Liver (tissue), 3 donors: Measurements from ENCODE around the gene CFL1.

Source experiments
- CTCF ChIP-seq: fragments of 150-350 bp; IDR thresholded peaks from 2 replicates; pipeline ENCODE4 v1.5.1; 2017; ENCODE audit warnings: improper control_type of control experiment, low read depth, low read length; ENCODE audit not compliant: missing input control
- EGR1 ChIP-seq, 2 donors: IDR thresholded peaks; 2 replicates each; pipeline ENCODE4 v1.6.1; 2016 to 2018; ENCODE audit warnings: antibody characterized with exemption in 2 of 2, low read depth in 2 of 2
- GABPA ChIP-seq, 2 donors: IDR thresholded peaks in 1 of 2; conservative IDR thresholded peaks in 1 of 2; 2 replicates each; pipeline ENCODE4 v1.6.1; 2016; ENCODE audit warnings: antibody characterized with exemption in 2 of 2, mild to moderate bottlenecking in 1 of 2, moderate library complexity in 1 of 2
- JUND ChIP-seq, 2 donors: IDR thresholded peaks; 2 replicates each; pipeline ENCODE4 v1.6.1; 2016; ENCODE audit warnings: antibody characterized with exemption in 2 of 2
- MAX ChIP-seq: IDR thresholded peaks from 2 replicates; pipeline ENCODE4 v1.6.1; 2016; ENCODE audit warnings: antibody characterized with exemption
- RAD21 ChIP-seq, 2 donors: IDR thresholded peaks; 2 replicates each; pipeline ENCODE4 v1.6.1; 2016; ENCODE audit warnings: antibody characterized with exemption in 2 of 2, mild to moderate bottlenecking in 2 of 2
- RXRA ChIP-seq, 2 donors: IDR thresholded peaks; 2 replicates each; pipeline ENCODE4 v1.6.1; 2017 to 2018; ENCODE audit warnings: antibody characterized with exemption in 2 of 2, mild to moderate bottlenecking in 1 of 2
- SP1 ChIP-seq: IDR thresholded peaks from 2 replicates; pipeline ENCODE4 v1.6.1; 2018; ENCODE audit warnings: antibody characterized with exemption, mild to moderate bottlenecking
- ZBTB33 ChIP-seq: IDR thresholded peaks from 2 replicates; pipeline ENCODE4 v1.6.1; 2016; ENCODE audit warnings: antibody characterized with exemption
- TF ChIP-seq, protein P1 (sequence below): IDR thresholded peaks from 2 replicates; pipeline ENCODE4 v1.6.1; 2016; ENCODE audit warnings: antibody characterized with exemption, mild to moderate bottlenecking
- donor health status: healthy.
- donor health status: healthy.

- TF ChIP-seq CTCF (no peak), JUND (IDR thresholded peaks at IDR 0.05) (no peak), ZBTB33 (no peak), EGR1 (IDR thresholded peaks at IDR 0.05; ENCODE audit: low read depth in 2 of 2) (no peak), GABPA (IDR thresholded peaks at IDR 0.05 in 1 of 2, conservative IDR thresholded peaks at IDR 0.05 in 1 of 2) (no peak), RAD21 (IDR thresholded peaks at IDR 0.05) (no peak), SP1 (no peak), RXRA (IDR thresholded peaks at IDR 0.05) (no peak), MAX (no peak)
- TF ChIP-seq, protein P1, sequence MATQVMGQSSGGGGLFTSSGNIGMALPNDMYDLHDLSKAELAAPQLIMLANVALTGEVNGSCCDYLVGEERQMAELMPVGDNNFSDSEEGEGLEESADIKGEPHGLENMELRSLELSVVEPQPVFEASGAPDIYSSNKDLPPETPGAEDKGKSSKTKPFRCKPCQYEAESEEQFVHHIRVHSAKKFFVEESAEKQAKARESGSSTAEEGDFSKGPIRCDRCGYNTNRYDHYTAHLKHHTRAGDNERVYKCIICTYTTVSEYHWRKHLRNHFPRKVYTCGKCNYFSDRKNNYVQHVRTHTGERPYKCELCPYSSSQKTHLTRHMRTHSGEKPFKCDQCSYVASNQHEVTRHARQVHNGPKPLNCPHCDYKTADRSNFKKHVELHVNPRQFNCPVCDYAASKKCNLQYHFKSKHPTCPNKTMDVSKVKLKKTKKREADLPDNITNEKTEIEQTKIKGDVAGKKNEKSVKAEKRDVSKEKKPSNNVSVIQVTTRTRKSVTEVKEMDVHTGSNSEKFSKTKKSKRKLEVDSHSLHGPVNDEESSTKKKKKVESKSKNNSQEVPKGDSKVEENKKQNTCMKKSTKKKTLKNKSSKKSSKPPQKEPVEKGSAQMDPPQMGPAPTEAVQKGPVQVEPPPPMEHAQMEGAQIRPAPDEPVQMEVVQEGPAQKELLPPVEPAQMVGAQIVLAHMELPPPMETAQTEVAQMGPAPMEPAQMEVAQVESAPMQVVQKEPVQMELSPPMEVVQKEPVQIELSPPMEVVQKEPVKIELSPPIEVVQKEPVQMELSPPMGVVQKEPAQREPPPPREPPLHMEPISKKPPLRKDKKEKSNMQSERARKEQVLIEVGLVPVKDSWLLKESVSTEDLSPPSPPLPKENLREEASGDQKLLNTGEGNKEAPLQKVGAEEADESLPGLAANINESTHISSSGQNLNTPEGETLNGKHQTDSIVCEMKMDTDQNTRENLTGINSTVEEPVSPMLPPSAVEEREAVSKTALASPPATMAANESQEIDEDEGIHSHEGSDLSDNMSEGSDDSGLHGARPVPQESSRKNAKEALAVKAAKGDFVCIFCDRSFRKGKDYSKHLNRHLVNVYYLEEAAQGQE = no peak
Observed at GRCh38 chr11:65842144-65842543, 15.8 kb downstream of the CFL1 start.
